ES-I3 (cell line): ENCODE data around the gene TRIM71.
"Not testable (repeated sequence)": the region's sequence is repeated elsewhere in the genome, so short reads cannot be mapped to it uniquely, and the experiment has no call there.

Source experiments
- H3K36me3 ChIP-seq: 2 replicates; pipeline ENCODE4 v1.6.1; 2013; ENCODE audit warnings: mild to moderate bottlenecking, low read length, control low read depth, moderate library complexity; ENCODE audit not compliant: insufficient read depth
- H3K4me1 ChIP-seq: 2 replicates; pipeline ENCODE4 v1.6.1; 2013; ENCODE audit warnings: mild to moderate bottlenecking, control low read depth, low read length; ENCODE audit not compliant: insufficient read depth
- H3K9ac ChIP-seq: 2 replicates; pipeline ENCODE4 v1.6.1; 2013; ENCODE audit warnings: low read depth, mild to moderate bottlenecking, low read length, moderate library complexity
- H3K9me3 ChIP-seq: 2 replicates; pipeline ENCODE4 v1.6.1; 2013; ENCODE audit warnings: mild to moderate bottlenecking, low read length, moderate library complexity; ENCODE audit not compliant: control insufficient read depth, insufficient read depth

TRIM71 gene

DNA sequence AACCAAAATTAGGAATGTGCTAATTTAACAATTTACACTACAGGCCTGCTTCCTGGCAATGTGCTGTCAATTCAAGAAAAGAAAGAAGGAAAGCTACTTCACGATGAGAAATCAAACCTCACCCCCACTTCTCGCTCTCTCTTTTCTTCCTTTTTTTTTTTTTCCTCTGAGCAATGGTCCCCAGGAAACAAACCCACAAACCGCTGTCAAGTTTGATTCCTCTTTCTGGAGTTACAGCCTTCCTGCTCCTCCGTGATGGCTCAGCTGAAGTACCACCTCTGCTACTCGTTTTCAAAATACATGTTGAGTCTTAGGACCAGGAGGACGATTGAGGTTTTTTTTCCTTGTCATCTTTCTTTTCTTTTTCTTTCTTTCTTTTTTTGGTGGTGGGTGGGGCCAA lies 3.4 kb upstream of the TRIM71 start:
- Histone ChIP-seq H3K9ac (peak overlapping the region; percentile 36), H3K36me3 (peaks cover 5% of the 10 kb centered on the region; the same call in 1 of the 2 replicates), H3K9me3 (no peaks in the 10 kb centered on the region), H3K4me1 (peaks cover 27% of the 10 kb centered on the region)

DNA sequence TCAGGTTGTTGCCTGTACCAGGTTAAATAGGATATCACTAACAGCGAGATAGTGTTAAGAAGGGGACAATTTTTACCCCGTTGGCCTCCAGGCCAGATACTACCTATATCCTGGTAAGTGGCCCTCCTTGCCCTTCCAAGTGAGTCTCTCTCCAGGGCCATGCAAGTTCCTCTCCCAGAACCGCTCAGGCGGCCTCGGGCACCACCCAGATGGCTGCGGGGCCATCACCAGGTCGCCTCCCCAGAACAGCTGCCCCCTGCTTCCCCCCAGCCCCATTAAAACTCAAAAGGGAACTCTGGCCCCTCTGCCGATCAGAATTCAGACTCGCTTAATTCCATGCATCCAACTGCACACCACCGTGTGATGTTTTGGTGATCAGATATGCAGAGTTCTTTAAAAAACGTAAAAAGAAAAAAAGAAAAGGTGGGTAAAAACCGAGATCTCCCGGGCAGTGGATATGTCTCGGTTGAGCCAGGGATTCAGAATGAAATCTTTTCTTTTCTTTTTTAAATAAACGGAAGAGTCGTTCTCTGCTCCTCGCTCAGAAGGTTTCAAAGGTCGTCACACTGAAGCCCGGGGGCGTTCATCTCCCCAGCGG lies 1.9 kb upstream of the TRIM71 start:
- Histone ChIP-seq H3K9ac (peak overlapping the region; percentile 64), H3K9me3 (no peaks in the 10 kb centered on the region), H3K4me1 (peaks cover 27% of the 10 kb centered on the region)

GRCh38 chr3:32816439-32817256 lies 1.1 kb upstream of the TRIM71 start:
- Histone ChIP-seq H3K9ac (peak overlapping the region; percentile 99), H3K36me3 (peaks cover 24% of the 10 kb centered on the region), H3K4me1 (peaks cover 27% of the 10 kb centered on the region), H3K9me3 (no peaks in the 10 kb centered on the region)

More for the DNA sequence above, 1.9 kb upstream of the TRIM71 start:
- peaks cover 19% of the 10 kb centered on the region for H3K36me3 ChIP-seq

- Histone ChIP-seq H3K36me3 (peaks cover 24% of the 10 kb centered on the region), H3K9me3 (no peaks in the 10 kb centered on the region), H3K4me1 (peaks cover 27% of the 10 kb centered on the region), H3K9ac (peak overlapping the region; percentile 99)
Observed at GRCh38 chr3:32817257-32817557, 590 bp upstream of the TRIM71 start.

GRCh38 chr3:32818229-32818969 lies 602 bp downstream of the TRIM71 start:
- peak overlapping the region; percentile 99 for H3K9ac ChIP-seq
- H3K36me3 ChIP-seq, result peaks cover 24% of the 10 kb centered on the region
- H3K9me3 ChIP-seq, result no peaks in the 10 kb centered on the region
- H3K4me1 ChIP-seq, result peaks cover 24% of the 10 kb centered on the region

DNA sequence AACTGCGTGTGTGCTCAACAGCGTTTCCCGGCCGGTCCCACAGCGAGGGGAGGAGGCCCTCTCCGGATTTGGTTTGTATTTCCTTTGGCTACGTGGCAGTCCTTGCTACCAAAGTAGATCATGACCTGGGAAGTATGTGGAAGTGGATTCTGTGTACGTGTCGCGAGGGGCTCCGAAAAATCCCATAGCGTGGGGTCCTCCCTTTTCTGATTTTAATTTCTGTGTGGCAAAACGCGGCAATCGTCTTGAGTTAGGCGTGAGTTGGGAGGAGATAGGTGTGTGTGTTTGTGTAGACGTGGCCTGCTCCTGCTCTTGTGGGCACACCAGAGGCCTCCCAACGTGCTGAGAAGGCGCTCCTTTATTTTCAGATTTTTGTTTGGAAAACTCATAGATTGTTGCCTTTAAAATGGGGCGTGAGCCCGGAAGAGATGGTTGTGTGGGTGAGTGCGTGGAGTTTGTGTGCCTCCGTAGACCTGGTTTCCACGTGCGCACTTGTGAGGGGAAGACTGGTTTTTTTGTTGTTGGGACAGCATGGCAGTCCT lies 1.2 kb downstream of the TRIM71 start:
- peaks cover 24% of the 10 kb centered on the region for H3K36me3 ChIP-seq
- H3K9me3 ChIP-seq, result no peaks in the 10 kb centered on the region
- H3K9ac ChIP-seq, result peak overlapping the region; percentile 99
- H3K4me1 ChIP-seq, result peaks cover 22% of the 10 kb centered on the region

DNA sequence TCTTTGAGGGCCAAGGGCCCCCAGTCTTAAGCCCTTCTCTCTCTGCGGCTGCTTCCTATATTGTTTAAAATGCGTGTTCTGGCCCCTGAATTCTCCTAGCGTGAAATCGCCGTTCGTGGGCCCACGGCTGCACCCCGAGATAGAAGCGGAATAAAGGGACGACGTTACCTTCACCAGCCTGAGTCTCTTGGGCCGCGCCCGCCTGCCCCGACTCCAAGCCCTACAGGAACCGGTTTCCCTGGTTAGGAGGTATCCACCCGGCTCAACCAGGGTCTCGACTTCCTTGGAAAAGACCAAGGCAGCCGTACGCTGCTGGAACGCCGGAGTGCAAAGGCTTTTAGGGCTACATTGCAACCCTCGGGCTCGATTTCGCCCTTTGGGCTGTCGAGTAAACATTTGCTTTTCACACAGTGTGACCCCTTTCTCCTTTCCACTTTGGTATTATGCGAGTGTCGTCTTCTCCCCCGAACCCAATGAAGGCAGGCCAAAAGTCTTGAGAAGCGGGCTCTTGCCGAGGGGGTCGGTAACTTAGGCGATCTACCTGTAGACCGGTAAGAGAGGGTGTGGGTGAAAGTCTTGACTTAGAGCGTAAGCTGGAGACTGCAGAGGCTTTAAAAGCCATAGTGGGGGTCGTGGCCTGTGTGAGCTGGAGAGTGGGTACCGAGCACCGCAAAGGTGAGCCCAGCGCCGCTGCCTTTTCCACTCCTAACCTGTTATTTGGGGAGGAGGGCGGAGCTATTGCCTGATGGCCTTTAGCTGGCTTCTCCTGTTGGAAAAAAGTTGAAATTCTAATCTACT lies 2.0 kb downstream of the TRIM71 start:
- Histone ChIP-seq H3K9me3 (no peaks in the 10 kb centered on the region), H3K9ac (peak overlapping the region; percentile 99), H3K36me3 (peaks cover 24% of the 10 kb centered on the region), H3K4me1 (peaks cover 22% of the 10 kb centered on the region)

DNA sequence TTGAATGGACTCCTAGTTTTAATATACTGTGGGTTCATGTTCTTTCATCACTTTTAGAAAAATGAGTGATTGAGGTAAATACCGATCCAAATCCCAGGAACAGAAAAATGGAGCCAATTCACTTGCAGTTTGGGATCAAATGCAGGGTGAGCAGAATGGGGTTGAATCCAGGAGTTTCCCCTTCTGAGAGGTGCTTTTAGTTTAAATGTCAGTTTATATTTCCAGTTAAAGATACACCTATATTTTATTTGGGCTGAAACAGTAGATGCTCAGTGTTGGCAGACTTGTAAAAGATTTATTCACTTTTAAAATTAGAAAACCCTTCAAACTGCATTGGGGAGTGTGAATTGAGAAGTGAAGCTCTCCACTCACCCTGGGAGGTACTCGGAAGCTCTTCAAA lies 2.6 kb downstream of the TRIM71 start:
- peaks cover 20% of the 10 kb centered on the region for H3K4me1 ChIP-seq
- H3K36me3 ChIP-seq, result peaks cover 25% of the 10 kb centered on the region
- peak overlapping the region; percentile 99 for H3K9ac ChIP-seq
- no peaks in the 10 kb centered on the region for H3K9me3 ChIP-seq

GRCh38 chr3:32820971-32821685 lies 3.3 kb downstream of the TRIM71 start:
- H3K9ac ChIP-seq, result peak overlapping the region; percentile 99
- H3K4me1 ChIP-seq, result peaks cover 24% of the 10 kb centered on the region
- H3K9me3 ChIP-seq, result no peaks in the 10 kb centered on the region
- H3K36me3 ChIP-seq, result peaks cover 30% of the 10 kb centered on the region

DNA sequence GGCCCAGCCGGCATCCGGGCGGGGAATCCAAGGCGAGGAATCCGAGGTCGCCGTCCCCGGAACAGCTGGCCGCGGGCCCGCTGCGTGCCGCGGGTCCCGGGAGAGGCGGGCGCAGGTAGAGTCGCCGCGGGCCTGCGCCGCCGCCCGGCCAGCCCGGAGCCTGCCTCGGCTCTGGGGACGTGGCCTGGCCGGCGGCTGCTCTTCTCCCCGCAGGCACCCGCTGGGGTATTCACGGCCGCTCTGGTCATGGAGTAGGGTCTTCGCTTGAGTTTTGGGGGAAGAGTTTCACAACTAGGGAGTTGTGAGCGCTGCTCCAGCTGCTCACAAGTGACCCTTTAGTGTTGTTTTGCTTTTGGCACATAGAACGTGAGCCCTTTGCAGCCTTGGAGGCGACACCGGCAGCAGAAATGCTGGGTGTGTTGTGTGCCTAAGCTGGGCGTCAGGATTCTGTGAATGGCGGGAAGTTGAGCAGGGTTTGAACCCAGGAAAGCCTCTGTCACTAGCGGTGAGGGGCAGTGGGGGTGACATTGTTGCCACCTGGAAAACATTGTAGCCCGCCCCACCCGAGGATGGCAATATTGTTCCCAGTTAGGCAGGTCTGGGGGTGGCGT lies 4.0 kb downstream of the TRIM71 start:
- Histone ChIP-seq H3K36me3 (peaks cover 30% of the 10 kb centered on the region), H3K9me3 (no peaks in the 10 kb centered on the region), H3K4me1 (peaks cover 26% of the 10 kb centered on the region), H3K9ac (peak overlapping the region; percentile 99)

GRCh38 chr3:32822609-32823498 lies 5.1 kb downstream of the TRIM71 start:
- H3K36me3 ChIP-seq, result peaks cover 30% of the 10 kb centered on the region
- peak overlapping the region; percentile 99 for H3K9ac ChIP-seq
- no peaks in the 10 kb centered on the region for H3K9me3 ChIP-seq
- H3K4me1 ChIP-seq, result peaks cover 35% of the 10 kb centered on the region

DNA sequence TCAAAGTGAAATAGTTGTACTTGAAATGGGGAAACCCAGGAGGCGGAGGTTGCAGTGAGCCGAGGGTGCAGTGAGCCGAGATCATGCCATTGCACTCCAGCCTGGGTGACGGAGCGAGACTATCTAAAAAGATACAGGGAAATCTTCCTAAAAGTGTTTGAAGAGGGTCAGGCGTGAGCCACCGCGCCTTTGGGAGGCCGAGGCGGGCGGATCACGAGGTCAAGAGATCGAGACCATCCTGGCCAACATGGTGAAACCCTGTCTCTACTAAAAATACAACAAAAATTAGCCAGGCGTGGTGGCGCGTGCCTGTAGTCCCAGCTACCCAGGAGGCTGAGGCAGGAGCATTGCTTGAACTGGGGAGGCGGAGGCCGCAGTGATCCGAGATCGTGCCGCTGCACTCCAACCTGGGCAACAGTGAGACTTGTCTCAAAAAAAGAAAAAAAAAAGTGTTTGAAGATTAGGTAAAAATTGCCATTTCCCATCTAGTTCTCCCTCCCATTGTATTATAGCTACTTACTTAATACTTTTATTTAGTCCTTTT lies 5.9 kb downstream of the TRIM71 start:
- H3K9me3 ChIP-seq, result not testable (repeated sequence)
- Histone ChIP-seq H3K9ac (peak overlapping the region; percentile 52), H3K36me3 (peaks cover 30% of the 10 kb centered on the region), H3K4me1 (peaks cover 39% of the 10 kb centered on the region)
